NCI-H446 treated with DMSO at 0.1 percent for 48 hours (cell line): Measurements from ENCODE around the gene CCL4.
"Not testable (repeated sequence)": the region's sequence is repeated elsewhere in the genome, so short reads cannot be mapped to it uniquely, and the experiment has no call there.

Experiments
- DNase-seq: peaks from one replicate; lab custom pipeline; 2025; lab: John Stamatoyannopoulos, UW

CCL4 gene

DNA sequence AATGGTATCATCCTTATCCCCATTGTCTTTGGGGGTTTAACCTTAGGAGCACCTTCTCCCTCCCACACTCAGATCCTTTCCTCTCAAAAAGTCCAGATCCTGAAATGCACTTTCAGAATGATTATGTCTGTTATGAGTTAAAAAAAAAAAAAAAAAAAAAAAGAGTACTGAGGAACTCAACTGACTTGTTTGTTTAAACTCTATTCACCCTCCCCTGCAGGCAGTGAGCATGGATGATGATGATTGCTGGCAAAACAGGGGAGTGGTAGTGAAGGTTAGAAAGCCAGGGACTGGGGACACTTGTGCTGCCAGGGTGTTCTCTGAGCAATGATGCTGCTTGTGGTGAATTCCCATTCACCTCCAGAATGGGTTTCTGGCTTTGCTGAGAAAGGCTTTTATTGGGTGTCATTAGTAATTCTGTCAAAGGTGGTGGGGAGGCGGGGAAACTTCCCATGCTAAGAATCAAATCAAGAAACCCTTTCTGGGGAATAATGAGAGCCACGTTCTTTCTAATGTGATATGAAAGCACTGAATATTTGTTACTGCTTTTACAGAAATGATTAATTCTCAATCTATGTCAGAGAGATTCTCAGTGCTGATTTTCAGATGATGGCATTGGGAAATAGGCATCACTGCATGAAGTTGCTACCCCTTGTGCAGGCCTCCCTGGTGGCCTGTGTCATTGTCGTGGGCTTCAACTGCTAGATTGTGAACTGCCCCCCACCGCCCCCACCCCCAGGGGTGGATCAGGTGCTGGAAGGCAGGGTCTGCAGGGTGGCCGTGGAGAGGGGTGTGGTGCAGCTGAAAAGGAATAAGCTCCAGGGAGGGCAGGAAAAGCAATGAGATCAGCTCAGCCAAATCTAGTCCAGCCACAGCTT lies 14.1 kb downstream of the CCL4 start:
- no peak for DNase-seq

DNA sequence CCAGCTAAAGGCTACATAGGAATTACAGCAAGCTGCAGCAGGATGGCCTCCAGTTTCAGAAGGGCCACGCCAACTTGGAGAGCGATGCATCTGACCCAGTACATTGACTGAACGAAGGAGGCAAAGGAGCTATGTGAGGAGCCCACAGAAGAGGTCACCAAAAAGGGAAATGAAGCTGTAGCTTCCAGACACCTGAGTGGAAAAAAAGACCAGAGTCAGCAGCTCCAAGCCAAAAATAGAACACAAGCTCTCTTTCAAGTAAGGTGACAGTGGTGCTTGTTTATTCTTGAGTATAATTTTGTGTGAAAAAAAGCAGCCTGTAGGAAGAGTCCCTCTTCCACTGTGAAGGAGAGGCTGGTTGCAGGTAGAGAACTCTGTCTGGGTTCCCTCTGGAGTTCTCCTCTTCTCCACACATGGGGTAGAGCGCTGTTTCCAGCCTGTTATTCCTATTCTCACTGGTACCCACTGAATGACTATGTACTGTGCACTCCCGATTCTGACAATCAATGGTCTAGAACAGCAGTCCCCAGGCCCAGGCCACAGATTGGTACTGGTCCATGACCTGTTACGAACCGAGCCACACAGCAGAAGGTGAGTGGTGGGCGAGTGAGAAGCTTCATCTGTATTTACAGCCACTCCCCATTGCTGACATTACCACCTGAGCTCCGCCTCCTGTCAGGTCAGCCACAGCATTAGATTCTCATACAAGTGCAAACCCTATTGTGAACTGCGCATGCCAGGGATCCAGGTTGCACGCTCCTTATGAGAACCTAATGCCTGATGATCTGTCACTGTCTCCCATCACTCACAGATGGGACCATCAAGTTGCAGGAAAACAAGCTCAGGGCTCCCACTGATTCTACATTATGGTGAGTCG lies 15.1 kb downstream of the CCL4 start:
- DNase-seq = no peak

DNA sequence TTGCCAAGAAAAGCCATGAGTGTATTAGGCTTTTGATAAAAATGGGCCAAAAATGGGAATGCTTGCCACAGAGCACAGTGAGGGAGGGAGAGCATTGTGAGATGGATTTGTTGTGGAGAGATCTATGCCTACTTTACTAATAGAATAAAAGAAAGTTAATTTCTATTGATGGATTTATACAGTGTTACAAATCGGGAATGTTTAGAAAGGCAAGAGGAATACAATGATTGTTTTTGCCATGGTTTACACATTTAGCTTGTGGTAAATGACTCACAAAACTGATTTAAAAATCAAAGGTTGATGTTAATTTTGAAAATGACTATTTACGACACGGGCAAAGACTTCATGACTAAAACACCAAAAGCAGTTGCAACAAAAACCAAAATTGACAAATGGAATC lies 16.6 kb downstream of the CCL4 start:
- DNase-seq = no peak

DNA sequence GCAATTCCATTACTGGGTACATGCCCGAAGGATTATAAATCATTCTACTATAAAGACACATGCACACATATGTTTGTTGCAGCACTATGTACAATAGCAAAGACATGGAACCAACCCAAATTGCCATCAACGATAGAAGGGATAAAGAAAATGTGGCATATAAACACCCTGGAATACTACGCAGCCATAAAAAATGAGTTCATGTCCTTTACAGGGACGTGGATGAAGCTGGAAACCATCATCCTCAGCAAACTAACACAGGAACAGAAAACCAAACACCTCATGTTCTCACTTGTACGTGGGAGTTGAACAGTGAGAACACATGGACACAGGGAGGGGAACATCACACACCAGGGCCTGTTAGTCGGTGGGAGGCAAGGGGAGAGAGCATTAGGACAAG lies 17.5 kb downstream of the CCL4 start:
- not testable (repeated sequence) for DNase-seq

DNA sequence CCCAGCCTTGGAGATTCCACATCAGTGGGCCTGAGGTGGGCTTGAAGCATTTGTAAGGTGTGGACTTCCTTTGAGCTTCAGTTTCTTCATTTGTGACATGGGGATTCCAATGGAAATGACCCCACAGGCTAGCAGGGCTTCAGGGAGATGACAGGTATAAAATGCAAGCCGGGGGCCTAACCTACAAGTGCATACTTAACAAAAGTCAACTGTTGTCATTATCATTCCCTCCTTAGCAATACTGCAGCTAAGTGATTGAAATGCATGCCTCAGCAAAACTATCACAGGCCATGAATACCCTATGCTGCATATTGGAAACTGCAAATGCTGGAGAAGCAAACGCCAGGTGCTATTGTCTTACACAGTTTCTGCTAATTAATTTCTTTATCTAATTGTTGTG lies 19.8 kb downstream of the CCL4 start:
- DNase-seq = no peak

DNA sequence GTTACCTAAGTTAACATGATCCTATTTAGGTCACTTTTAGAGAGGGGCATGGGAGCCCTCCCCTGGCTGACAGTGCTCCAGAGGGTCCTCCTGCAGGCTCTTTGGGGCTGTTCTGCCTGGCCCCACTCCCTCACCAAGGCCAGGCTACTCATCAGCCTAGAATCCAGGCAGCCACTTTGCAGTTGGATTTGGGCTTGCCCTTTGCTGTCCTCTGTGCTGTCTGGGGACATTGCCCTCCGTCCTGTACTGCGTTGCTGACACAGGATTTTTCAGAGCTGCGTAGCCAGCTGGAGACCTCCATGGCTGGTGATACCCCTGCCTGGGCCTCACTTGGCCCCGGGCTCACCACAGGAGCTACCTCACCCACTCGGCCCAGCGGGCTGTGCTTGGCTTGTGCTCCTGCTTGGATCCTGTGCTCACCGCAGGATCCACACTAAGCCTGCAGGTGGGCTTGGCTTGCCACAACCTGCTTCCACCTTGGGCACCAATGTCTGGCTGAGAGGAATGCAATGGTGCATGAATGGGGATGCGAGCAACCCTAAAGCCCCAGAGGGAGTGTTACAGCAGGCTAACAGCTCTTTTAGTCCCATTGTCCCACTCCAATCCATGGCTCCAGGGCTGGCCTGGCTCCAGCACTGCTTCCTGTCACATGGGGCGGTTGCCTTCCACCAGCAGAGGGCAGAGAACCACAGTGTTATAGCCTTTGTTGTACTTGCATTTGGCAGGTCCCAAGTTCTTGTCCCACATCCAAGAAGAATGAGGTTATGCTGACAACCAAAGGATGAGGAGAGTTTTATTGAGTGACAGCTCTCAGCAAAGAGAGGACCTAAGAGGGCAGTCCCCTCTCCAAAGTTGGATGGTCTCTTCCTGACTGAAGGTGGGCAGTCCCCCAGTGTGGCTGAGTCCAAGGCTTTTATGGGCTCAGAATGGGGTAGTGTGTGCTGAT lies 21.5 kb downstream of the CCL4 start:
- no peak for DNase-seq

DNA sequence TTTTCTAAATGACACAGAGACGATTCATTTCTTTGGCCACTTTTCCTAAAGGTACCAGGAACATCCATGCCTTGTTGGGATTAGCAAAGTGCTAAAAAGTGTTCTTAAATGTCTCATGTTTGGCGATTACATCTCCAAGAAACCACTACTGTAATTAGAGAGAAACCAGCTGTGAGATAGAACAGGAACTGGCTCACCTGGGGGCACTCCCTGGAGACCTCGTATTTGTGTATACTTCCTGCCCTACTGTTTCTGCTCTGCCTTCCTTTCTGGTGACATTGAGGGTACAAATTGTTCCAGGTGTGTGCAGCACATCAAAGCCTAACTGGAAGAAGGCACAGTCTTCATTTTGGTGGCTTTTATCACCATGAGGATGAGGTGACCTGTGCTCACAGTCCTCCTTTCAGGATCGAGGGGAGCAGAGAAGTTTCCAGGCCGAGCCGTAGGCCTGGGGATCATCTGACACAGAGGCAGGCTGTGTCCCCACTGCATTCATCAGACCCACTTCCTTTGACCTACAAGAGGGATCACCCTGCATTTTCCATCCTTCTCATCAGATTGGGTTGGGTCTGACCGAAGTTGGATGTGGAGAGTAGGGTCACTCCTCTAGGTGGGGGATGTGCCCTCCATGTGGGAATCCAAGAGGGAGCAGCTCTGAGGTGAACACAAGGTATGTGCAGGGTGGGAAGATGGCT lies 23.7 kb downstream of the CCL4 start:
- no peak for DNase-seq

DNA sequence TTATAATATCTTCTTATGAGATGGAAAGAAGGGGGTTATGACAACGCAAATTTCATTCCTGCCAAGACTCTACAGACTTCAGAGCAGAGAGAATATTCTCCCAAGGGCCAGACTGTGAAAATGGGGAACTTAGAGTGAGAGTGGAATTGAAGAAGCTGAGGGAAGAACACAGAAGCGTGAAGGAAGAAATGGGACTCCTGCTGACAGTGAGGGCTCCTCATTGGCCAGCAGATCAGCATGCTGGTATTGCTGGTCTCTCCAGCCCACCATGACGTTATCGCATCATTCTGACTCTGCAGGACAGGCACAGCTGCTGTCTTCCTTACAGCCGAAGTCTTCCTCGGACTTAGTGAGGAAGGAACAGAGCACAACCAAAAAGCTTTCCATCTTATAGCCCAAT lies 24.3 kb downstream of the CCL4 start:
- no peak for DNase-seq

DNA sequence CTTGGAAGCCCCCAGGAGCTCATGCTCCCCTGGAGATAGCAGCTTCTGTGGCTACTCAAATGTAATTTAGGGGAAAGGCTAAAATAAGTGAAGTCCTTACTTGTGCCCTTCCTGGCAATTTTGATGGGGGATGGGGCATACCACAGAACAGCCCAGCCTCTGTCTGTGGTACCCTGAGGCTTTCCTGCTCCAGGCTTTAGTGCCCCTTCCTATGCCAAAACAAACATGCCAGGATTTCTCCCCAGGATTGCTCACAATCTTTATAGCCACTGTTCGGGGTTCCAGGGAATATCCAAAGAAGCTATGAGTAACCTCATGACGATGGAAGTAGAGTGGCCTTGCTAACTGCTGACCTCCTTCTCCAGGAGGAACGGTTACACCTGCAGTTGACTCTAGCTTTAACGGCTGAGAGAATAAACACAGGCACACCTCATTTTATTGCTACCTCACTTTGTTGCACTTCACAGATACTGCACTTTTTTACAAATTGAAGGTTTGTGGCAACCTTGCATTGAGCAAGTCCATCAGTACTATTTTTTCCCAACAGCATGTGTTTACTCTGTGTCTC lies 24.9 kb downstream of the CCL4 start:
- DNase-seq = no peak

DNA sequence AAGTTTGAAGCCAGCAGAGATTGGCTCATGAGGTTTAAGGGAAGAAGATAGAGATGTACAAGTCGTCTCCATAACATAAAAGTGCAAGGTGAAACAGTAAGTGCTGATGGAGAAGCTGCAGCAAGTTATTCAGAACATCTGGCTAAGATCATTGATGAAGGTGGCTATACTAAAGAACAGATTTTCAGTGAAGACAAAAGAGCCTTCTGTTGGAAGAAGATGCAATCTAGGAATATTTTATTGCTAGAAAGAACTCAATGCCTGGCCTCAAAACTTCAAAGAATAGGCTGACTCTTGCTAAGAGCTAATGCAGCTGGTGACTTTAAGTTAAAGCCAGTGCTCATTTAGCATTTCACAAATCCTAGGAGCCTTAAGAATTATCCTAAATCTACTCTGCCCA lies 26.0 kb downstream of the CCL4 start:
- DNase-seq = no peak

DNA sequence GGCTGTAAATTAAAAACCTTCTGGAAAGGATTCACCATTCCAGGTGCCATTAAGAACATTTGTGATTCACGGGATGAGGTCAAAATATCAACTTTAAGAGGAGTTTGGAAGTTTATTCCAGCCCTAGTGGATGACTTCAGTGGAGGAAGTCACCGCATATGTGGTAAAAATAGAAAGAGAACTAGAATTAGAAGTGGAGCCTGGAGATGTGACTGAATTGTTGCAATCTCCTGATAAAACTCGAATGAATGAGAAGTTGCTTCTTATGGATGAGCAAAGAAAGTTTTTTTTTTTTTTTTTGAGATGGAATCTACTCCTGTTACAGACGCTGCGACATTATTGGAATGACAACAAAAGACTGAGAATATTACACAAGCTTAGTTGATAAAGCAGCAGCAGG lies 26.7 kb downstream of the CCL4 start:
- no peak for DNase-seq

DNA sequence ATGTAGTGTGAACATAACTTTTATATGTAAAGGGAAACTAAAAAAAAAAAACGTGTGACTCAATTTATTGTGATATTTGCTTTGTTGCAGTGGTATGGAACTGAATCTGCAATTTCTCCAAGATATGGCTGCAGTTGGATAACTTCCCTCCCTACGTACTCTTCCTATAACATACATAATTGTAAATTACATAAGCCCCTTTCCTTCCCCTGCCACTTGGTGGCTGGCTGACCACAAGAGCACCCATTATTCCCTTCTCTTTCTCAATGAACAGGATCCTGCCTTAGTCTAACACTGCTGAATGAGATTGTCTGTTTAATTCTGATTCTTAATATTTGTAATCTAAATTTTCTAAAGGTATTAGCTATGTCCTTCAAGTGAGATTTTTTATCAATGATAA lies 27.8 kb downstream of the CCL4 start:
- no peak for DNase-seq

DNA sequence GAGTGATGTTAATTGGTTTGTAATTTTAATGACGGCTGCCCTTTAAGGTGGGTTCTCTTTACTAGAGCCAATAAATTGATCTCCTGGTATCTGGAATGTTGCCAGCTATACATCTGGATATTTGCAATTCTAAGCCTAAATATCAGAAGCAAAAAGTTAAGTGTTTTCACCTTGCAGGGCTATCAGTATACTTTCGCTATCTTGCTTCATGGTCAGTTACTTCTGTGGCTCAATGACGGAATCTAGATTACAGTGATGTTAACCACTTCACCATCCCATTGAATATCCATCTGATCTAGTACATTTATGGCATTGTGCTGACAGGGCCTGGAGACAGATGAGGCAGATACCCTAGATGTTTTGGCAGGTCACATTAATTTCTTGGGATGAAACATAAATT lies 28.3 kb downstream of the CCL4 start:
- DNase-seq = no peak

DNA sequence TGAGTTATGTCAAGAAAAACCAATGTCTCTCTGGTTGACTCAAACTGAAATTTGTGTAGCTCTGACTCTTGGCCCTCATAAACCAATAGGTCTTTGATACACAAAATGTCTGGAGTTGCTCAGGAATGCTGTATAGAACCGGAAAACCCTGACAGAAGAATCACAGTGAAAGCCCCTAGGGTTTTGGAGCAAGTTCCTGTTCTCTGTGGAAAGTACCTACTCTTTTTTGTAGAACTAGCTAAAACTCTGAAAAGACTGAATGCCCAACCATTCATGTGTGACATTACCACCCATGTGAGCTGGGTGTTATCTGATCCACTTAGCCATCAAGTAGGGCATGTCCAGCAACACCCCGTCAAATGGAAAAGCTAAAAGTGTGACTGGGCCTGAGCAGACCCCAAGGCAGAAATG lies 28.8 kb downstream of the CCL4 start:
- DNase-seq = no peak

DNA sequence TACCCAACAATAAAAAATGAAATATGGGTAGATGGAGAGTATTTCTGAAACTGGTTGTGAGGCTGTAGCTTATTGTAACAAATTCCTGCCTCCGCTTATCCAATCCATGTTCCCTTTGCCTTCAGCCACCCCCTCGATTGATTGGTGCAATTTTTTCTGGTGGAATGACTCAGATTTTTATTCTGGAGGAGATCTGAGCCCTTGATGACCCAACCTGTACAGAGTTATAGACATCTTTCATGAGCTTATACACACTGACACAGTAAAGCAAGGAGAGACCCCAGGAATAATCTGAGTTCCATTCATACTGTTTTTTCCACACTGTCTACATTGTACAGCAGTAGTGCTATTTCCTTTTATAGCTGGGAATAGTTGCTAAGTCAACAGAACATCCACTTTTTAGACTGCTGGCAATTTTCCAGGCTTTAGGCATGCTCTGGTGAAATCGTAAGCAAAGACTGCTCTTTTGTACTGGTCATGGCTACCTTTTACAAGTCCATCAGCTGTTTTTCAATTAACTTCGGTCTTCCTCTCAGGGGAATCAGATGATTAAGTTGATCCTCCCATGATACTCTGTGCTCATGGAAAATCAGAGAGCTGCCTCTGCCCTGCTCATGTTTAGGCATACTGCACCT lies 30.1 kb downstream of the CCL4 start:
- DNase-seq = no peak

DNA sequence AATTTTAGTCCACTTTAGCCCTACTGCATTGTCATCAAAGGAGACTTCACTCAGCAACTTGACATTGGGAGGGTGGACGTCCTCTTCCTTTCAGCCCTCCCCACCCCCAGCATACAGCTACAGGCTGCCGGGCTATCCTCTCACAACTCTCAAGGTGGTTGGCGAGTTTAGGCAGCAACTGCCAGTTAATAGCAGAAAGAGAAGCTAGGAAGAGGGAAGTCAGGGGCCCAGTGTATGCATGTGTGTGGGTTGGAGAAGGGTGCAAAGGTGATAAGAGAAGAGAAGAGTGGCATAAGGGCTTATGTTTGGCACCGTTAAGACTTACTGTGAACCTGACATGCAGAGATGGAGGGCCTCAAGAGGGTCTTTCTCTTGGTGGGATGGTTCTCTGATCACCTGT lies 31.8 kb downstream of the CCL4 start:
- no peak for DNase-seq

DNA sequence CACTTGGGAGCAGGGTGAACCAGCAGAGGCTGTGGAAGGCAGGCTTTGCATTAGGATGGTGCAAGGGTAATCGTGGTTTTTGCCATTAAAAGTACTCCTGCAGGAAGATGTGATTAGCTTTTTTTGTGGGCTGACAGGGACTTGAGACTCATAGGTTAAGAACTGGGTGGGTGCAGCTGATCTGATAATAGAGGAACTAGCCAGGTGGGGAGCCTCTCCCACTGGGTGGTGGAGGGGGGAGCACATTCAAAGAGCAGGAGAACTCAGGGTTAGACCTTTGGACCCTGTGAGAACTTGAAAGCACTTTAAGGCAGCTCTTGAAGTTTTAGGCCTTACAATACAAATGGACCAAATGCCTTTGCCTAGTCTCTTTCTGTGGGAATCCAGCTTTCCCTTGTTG lies 32.4 kb downstream of the CCL4 start:
- DNase-seq = no peak

DNA sequence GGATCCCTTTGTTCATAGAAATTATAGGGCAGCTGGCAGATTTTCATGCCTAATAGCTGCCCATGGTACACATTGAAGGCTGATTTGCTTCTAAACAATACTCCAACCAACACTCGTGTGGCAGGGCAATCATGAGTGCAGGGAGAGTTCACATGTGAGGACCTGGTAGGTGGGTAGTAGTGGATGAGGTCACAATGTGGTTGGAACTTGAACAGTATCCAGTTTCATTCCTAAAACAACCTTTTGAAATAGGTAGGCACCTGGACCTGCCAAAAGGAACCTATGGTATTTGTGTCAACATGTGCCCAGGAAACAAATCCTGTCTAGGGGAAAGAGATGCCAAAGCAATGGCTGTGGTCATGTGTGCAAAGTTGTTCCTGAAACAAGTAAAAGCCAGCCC lies 32.8 kb downstream of the CCL4 start:
- no peak for DNase-seq

DNA sequence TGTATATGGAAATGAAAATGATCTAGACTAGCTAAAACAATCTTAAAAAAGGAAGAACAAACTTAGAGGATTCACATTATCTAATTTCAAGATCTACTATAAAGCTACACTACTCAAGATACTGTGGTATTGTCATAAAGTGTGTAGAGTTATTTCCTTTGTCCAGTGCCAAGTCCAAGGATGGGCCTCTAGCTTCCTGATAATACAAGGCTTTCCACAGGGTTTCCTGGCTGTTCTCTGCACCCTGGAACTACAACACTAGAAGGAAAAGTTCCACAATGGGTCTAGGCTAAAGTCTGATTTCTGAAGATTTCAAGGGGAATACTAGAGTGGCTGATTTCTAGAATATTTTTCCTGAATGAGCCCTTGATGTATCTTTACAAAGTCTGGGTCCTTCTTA lies 38.6 kb downstream of the CCL4 start:
- no peak for DNase-seq

DNA sequence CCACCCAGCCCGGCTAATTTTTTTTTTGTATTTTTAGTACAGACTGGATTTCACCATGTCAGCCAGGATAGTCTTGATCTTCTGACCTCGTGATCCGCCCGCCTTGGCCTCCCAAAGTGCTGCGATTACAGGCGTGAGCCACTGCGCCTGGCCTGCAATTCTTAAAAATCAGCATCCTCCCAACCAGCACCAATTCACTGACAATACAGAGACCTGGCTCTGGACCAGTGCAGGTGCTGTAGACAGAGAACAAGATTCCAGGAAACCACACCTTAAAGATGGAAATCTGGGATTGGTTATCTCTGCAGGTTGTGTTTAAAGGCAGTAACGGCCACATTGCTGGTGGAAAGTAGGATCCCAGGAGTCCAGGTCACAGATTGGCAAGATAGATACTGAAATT lies 39.2 kb downstream of the CCL4 start:
- DNase-seq = no peak

DNA sequence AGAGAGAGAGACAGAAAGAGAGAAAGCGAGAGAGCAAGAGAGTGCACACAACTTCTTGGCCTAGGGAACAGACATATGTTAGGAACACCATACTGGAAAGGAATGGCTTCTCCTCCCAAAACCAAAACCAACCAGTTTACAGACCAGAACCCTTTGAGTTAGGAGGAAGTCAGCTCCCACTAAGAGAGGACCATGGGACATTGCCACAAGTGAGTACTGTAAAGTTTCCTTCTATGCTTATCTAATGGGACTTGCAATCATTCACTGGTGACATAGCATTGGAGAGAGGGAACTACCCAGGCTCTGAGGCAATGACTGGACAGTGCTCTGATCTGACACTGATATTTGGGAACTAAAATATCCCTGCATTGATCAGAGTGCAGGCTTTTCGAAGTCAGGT lies 40.4 kb downstream of the CCL4 start:
- no peak for DNase-seq
